Measurements from ENCODE around the gene SLC2A8.
A peak's percentile ranks its signal among the peaks of the same experiment; 100 is the strongest.

The SLC2A8 gene

GRCh38 chr9:127446713-127447415, 49.9 kb downstream of the SLC2A8 start:
- H3K4me3 Mint-ChIP-seq, result peak overlapping the region in 1 of 2 donors; percentile 67
- DNase-seq (no peak), ATAC-seq (replicated peaks) (no peak)
- H3K9me3 Mint-ChIP-seq, result peaks cover 12 to 15% of the 10 kb centered on the region in 2 donors
- peaks cover 24 to 44% of the 10 kb centered on the region in 2 donors for H3K4me1 Mint-ChIP-seq
- peak overlapping the region; percentile 99 for H3K27ac Mint-ChIP-seq
- H3K27me3 Mint-ChIP-seq, result no peaks in the 10 kb centered on the region
- peaks cover 86 to 95% of the 10 kb centered on the region in 2 donors for H3K36me3 Mint-ChIP-seq

- Mint-ChIP-seq H3K4me1 (peaks cover 24 to 51% of the 10 kb centered on the region in 2 donors), H3K36me3 (peaks cover 79 to 92% of the 10 kb centered on the region in 2 donors), H3K27me3 (no peaks in the 10 kb centered on the region)
Observed at GRCh38 chr9:127447416-127448111, 50.6 kb downstream of the SLC2A8 start.

GRCh38 chr9:127448112-127448805, 51.3 kb downstream of the SLC2A8 start:
- DNase-seq, result no peak
- peaks cover 12 to 15% of the 10 kb centered on the region in 2 donors for H3K9me3 Mint-ChIP-seq
- peaks cover 27 to 52% of the 10 kb centered on the region in 2 donors for H3K4me1 Mint-ChIP-seq
- peaks cover 75 to 86% of the 10 kb centered on the region in 2 donors for H3K36me3 Mint-ChIP-seq
- peak overlapping the region; percentile 95 to 97 for H3K4me3 Mint-ChIP-seq
- no peaks in the 10 kb centered on the region for H3K27me3 Mint-ChIP-seq
- no peak for ATAC-seq (replicated peaks)
- peak overlapping the region; percentile 99 for H3K27ac Mint-ChIP-seq

More at GRCh38 chr9:127447416-127448111, 50.6 kb downstream of the SLC2A8 start:
- Mint-ChIP-seq H3K4me3 (peak overlapping the region; percentile 53 to 67), H3K9me3 (peaks cover 12 to 15% of the 10 kb centered on the region in 2 donors), H3K27ac (peak overlapping the region; percentile 99)
- ATAC-seq (replicated peaks), result no peak
- DNase-seq, result no peak

- ATAC-seq (replicated peaks), result no peak
- Mint-ChIP-seq H3K36me3 (peaks cover 67 to 86% of the 10 kb centered on the region in 2 donors), H3K27ac (peak overlapping the region; percentile 99), H3K4me3 (peak overlapping the region; percentile 95 to 97), H3K27me3 (no peaks in the 10 kb centered on the region), H3K9me3 (peaks cover 6 to 9% of the 10 kb centered on the region in 2 donors), H3K4me1 (peaks cover 27 to 56% of the 10 kb centered on the region in 2 donors)
- no peak for DNase-seq
Observed at GRCh38 chr9:127449332-127449966, 52.5 kb downstream of the SLC2A8 start.

- Mint-ChIP-seq H3K27ac (peak overlapping the region; percentile 99), H3K4me3 (peak overlapping the region; percentile 95 to 97), H3K4me1 (peaks cover 28 to 65% of the 10 kb centered on the region in 2 donors), H3K27me3 (no peaks in the 10 kb centered on the region), H3K36me3 (peaks cover 62 to 81% of the 10 kb centered on the region in 2 donors), H3K9me3 (peaks cover 0 to 5% of the 10 kb centered on the region in 2 donors)
- ATAC-seq (replicated peaks), result peak in 1 of 2 donors; percentile 0
- DNase-seq, result no peak
Observed at GRCh38 chr9:127450243-127450760, 53.3 kb downstream of the SLC2A8 start.

- Mint-ChIP-seq H3K4me3 (peak within 1 kb of the TSS; percentile 95 to 97), H3K36me3 (peaks cover 62 to 81% of the 10 kb centered on the region in 2 donors), H3K4me1 (peaks cover 34 to 71% of the 10 kb centered on the region in 2 donors), H3K27ac (peak within 1 kb of the TSS; percentile 99), H3K27me3 (no peaks in the 10 kb centered on the region), H3K9me3 (peaks cover 0 to 5% of the 10 kb centered on the region in 2 donors)
- DNase-seq, result peak; percentile 95
- peak; percentile 73 to 77 for ATAC-seq (replicated peaks)
Observed at GRCh38 chr9:127450830-127451607, 54.0 kb downstream of the SLC2A8 start, which contains the start of the genes LRSAM1 and RPL12. TSS of gene LRSAM1 (plus strand) at chr9:127451510. CDS start at chr9:127454528, 3,018 bp downstream. TSS of gene RPL12 (minus strand) at chr9:127451406. CDS start at chr9:127451317, 89 bp downstream.

- H3K9me3 Mint-ChIP-seq, result peaks cover 0 to 2% of the 10 kb centered on the region in 2 donors
Observed at GRCh38 chr9:127451608-127451857, 54.6 kb downstream of the SLC2A8 start.

GRCh38 chr9:127451858-127452656, 55.1 kb downstream of the SLC2A8 start:
- Mint-ChIP-seq H3K27me3 (no peaks in the 10 kb centered on the region), H3K27ac (peak overlapping the region; percentile 99), H3K4me1 (peaks cover 32 to 65% of the 10 kb centered on the region in 2 donors), H3K9me3 (peaks cover 0 to 2% of the 10 kb centered on the region in 2 donors), H3K36me3 (peaks cover 55 to 75% of the 10 kb centered on the region in 2 donors), H3K4me3 (peak overlapping the region; percentile 95 to 97)
- peak; percentile 42 for DNase-seq
- peak; percentile 38 for ATAC-seq (replicated peaks)

More at GRCh38 chr9:127451608-127451857, 54.6 kb downstream of the SLC2A8 start:
- ATAC-seq (replicated peaks), result no peak
- no peaks in the 10 kb centered on the region for H3K27me3 Mint-ChIP-seq
- peaks cover 57 to 76% of the 10 kb centered on the region in 2 donors for H3K36me3 Mint-ChIP-seq
- peak overlapping the region; percentile 99 for H3K27ac Mint-ChIP-seq
- H3K4me1 Mint-ChIP-seq, result peaks cover 32 to 67% of the 10 kb centered on the region in 2 donors
- no peak for DNase-seq
- H3K4me3 Mint-ChIP-seq, result peak overlapping the region; percentile 95 to 97

GRCh38 chr9:127452691-127453090, 55.7 kb downstream of the SLC2A8 start:
- Mint-ChIP-seq H3K4me1 (peaks cover 30 to 65% of the 10 kb centered on the region in 2 donors), H3K9me3 (peaks cover 0 to 2% of the 10 kb centered on the region in 2 donors), H3K27ac (no peak overlapping the region), H3K27me3 (no peaks in the 10 kb centered on the region), H3K36me3 (peaks cover 55 to 75% of the 10 kb centered on the region in 2 donors), H3K4me3 (peak overlapping the region; percentile 95 to 97)
- ATAC-seq (replicated peaks) (no peak), DNase-seq (no peak)

GRCh38 chr9:127455324-127455992, 58.5 kb downstream of the SLC2A8 start:
- Mint-ChIP-seq H3K27me3 (no peaks in the 10 kb centered on the region), H3K9me3 (no peaks in the 10 kb centered on the region), H3K27ac (peak overlapping the region; percentile 87), H3K4me1 (peaks cover 15 to 37% of the 10 kb centered on the region in 2 donors), H3K4me3 (peak overlapping the region; percentile 64 to 70), H3K36me3 (peaks cover 39 to 61% of the 10 kb centered on the region in 2 donors)
- DNase-seq, result no peak
- peak; percentile 24 to 37 for ATAC-seq (replicated peaks)

- H3K27me3 Mint-ChIP-seq, result no peaks in the 10 kb centered on the region
- peaks cover 42 to 56% of the 10 kb centered on the region in 2 donors for H3K36me3 Mint-ChIP-seq
- H3K4me3 Mint-ChIP-seq, result no peak overlapping the region
- DNase-seq, result no peak
- no peak overlapping the region for H3K27ac Mint-ChIP-seq
- peaks cover 15 to 29% of the 10 kb centered on the region in 2 donors for H3K4me1 Mint-ChIP-seq
- no peak for ATAC-seq (replicated peaks)
- H3K9me3 Mint-ChIP-seq, result no peaks in the 10 kb centered on the region
Observed at GRCh38 chr9:127457191-127457878, 60.4 kb downstream of the SLC2A8 start.
